Loucy (cell line): ENCODE data around the gene ACAA1.

Experiments used
- H2AFZ ChIP-seq: fragments of 200-600 bp; sonication (generic); 2 replicates; pipeline ENCODE4 v1.6.0; 2016; ENCODE audit warnings: antibody characterized with exemption, mild to moderate bottlenecking, low read length, moderate library complexity
- H3F3A ChIP-seq: fragments of 200-600 bp; 2 replicates; pipeline ENCODE4 v1.6.0; 2016; ENCODE audit warnings: antibody characterized with exemption, low read depth, mild to moderate bottlenecking
- H3K27me3 ChIP-seq: fragments of 200-600 bp; sonication (generic); 2 replicates; pipeline ENCODE4 v1.6.1; 2014; ENCODE audit warnings: low read length, mild to moderate bottlenecking; ENCODE audit not compliant: insufficient read depth, poor library complexity, severe bottlenecking
- H3K36me3 ChIP-seq: fragments of 200-600 bp; sonication (generic); 2 replicates; pipeline ENCODE4 v1.6.1; 2016; ENCODE audit warnings: low read length; ENCODE audit not compliant: insufficient read depth
- H3K4me1 ChIP-seq: fragments of 200-600 bp; sonication (generic); 2 replicates; pipeline ENCODE4 v1.5.1; 2014; ENCODE audit warnings: low read length, mild to moderate bottlenecking; ENCODE audit not compliant: insufficient read depth, poor library complexity, severe bottlenecking
- H3K4me2 ChIP-seq: fragments of 200-600 bp; sonication (generic); 2 replicates; pipeline ENCODE4 v1.6.0; 2014; ENCODE audit warnings: antibody characterized with exemption, low read length, low read depth, mild to moderate bottlenecking; ENCODE audit not compliant: poor library complexity, severe bottlenecking
- H3K4me3 ChIP-seq: fragments of 200-600 bp; sonication (generic); 2 replicates; pipeline ENCODE4 v1.5.1; 2014; ENCODE audit warnings: low read length, mild to moderate bottlenecking, mixed read lengths; ENCODE audit not compliant: poor library complexity, severe bottlenecking
- H3K79me2 ChIP-seq: fragments of 200-600 bp; sonication (generic); 2 replicates; pipeline ENCODE4 v1.6.1; 2014; ENCODE audit warnings: low read length; ENCODE audit not compliant: insufficient read depth
- H3K9ac ChIP-seq: fragments of 200-600 bp; sonication (generic); 2 replicates; pipeline ENCODE4 v1.6.0; 2014; ENCODE audit warnings: mild to moderate bottlenecking, low read depth, low read length, moderate library complexity; ENCODE audit not compliant: poor library complexity, severe bottlenecking
- H3K9me2 ChIP-seq: fragments of 200-600 bp; sonication (generic); replicated peaks from 2 replicates; pipeline ENCODE4 v1.6.1; 2016; ENCODE audit warnings: low read depth, low read length, mixed read lengths
- H3K9me3 ChIP-seq: fragments of 200-600 bp; sonication (generic); 2 replicates; pipeline ENCODE4 v1.6.1; 2014; ENCODE audit warnings: mild to moderate bottlenecking, antibody characterized with exemption, low read length, low read depth; ENCODE audit not compliant: insufficient read depth
- H4K20me1 ChIP-seq: fragments of 200-600 bp; sonication (generic); 2 replicates; pipeline ENCODE4 v1.6.0; 2014; ENCODE audit warnings: antibody characterized with exemption, low read length, mild to moderate bottlenecking; ENCODE audit not compliant: insufficient read depth, poor library complexity, severe bottlenecking
- EZH2phosphoT487 ChIP-seq: fragments of 200-600 bp; IDR thresholded peaks from 2 replicates; pipeline ENCODE4 v1.6.1; 2018; ENCODE audit warnings: antibody characterized with exemption, mild to moderate bottlenecking, moderate library complexity, borderline replicate concordance
- TF ChIP-seq, protein P1 (sequence below): fragments of 200-600 bp; sonication (generic); conservative IDR thresholded peaks from 2 replicates; pipeline ENCODE4 v1.5.1; 2014; ENCODE audit warnings: mild to moderate bottlenecking, antibody characterized with exemption, low read length

ACAA1 gene

DNA sequence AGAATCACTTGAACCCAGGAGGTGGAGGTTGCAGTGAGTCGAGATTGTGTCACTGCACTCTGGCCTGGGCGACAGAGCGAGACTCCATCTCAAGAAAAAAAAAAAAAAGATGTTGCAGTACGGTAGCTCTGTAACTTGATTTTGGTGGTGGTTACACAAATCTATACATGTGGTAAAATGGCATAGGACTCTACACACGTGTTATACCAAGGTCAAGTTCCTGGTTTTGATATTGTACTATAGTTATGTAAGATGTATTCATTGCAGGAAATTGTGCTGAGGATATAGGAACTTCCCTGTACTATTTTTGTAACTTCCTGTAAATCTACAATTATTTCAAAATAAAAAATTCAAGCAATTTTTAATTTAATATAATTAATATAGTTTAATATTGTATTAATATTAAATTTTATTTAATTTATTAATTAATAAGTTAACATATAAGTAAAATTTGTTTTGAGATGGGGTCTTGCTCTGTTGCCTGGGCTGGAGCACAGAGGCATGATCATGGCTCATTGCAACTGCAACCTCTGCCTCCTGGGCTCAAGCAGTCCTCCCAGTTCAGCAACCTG lies 11.5 kb upstream of the ACAA1 start:
- H3K9me2 ChIP-seq = no peaks in the 10 kb centered on the region
- peaks cover 9% of the 10 kb centered on the region for H3K4me1 ChIP-seq
- H3K79me2 ChIP-seq = no peaks in the 10 kb centered on the region
- H3F3A ChIP-seq = no peaks in the 10 kb centered on the region
- H4K20me1 ChIP-seq = no peaks in the 10 kb centered on the region
- H3K4me3 ChIP-seq = no peak overlapping the region
- no peaks in the 10 kb centered on the region for H3K36me3 ChIP-seq
- H3K27me3 ChIP-seq = no peaks in the 10 kb centered on the region
- H3K9ac ChIP-seq = no peak overlapping the region
- H3K4me2 ChIP-seq = no peak overlapping the region
- no peak overlapping the region for H2AFZ ChIP-seq
- H3K9me3 ChIP-seq = peaks cover 12% of the 10 kb centered on the region; the same call in 1 of the 2 replicates
- TF ChIP-seq, protein P1, sequence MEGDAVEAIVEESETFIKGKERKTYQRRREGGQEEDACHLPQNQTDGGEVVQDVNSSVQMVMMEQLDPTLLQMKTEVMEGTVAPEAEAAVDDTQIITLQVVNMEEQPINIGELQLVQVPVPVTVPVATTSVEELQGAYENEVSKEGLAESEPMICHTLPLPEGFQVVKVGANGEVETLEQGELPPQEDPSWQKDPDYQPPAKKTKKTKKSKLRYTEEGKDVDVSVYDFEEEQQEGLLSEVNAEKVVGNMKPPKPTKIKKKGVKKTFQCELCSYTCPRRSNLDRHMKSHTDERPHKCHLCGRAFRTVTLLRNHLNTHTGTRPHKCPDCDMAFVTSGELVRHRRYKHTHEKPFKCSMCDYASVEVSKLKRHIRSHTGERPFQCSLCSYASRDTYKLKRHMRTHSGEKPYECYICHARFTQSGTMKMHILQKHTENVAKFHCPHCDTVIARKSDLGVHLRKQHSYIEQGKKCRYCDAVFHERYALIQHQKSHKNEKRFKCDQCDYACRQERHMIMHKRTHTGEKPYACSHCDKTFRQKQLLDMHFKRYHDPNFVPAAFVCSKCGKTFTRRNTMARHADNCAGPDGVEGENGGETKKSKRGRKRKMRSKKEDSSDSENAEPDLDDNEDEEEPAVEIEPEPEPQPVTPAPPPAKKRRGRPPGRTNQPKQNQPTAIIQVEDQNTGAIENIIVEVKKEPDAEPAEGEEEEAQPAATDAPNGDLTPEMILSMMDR = no peak
- TF ChIP-seq EZH2phosphoT487 = no peak

DNA sequence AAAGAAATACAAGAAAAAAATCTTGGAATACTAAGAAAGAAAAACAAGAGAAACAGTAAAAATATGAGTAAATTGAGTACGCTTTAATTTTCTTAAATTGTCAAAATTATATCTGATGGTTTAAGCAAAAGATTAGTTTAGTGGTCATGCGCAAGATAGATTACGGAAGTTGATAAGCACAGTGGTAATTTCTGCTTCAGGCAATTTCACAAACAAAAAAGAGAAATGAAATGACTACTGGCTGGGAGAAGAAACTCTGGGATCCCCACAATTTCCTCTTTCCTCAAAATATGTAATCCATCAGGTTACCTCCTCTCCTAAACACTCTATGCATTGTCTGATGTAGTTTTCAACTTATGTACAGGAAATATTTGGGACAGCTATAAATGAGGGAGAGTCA lies 10.5 kb upstream of the ACAA1 start:
- Histone ChIP-seq H3K4me3 (no peak overlapping the region), H3K27me3 (no peaks in the 10 kb centered on the region), H3K36me3 (no peaks in the 10 kb centered on the region)

DNA sequence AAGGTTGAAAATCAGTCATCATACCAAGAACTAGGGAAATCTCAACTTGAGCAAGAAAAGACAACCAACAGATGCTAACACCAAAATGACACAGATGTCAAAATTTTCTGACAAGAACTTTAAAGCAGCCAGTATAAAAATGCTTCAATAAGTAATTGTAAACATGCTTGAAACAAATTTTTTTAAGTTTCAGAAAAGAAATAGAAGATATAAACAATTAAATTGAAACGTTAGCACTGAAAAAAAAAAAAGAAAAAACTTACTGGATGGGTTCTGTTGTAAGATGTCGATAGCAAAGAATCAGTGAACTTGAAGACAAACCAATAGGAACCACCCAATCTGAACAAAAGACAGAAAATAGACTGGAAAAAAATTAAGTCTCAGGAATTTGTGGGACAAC lies 9.6 kb upstream of the ACAA1 start:
- no peaks in the 10 kb centered on the region for H3K36me3 ChIP-seq
- TF ChIP-seq, protein P1 = no peak
- H3K4me1 ChIP-seq = peaks cover 5% of the 10 kb centered on the region
- no peak overlapping the region for H3K9ac ChIP-seq
- no peaks in the 10 kb centered on the region for H3K79me2 ChIP-seq
- H3F3A ChIP-seq = no peaks in the 10 kb centered on the region
- H3K27me3 ChIP-seq = no peaks in the 10 kb centered on the region
- H3K9me2 ChIP-seq = no peaks in the 10 kb centered on the region
- no peaks in the 10 kb centered on the region for H4K20me1 ChIP-seq
- no peak overlapping the region for H3K4me3 ChIP-seq
- H2AFZ ChIP-seq = no peak overlapping the region
- H3K4me2 ChIP-seq = no peak overlapping the region
- H3K9me3 ChIP-seq = peaks cover 12% of the 10 kb centered on the region; the same call in 1 of the 2 replicates

More for the DNA sequence above, 10.5 kb upstream of the ACAA1 start:
- Histone ChIP-seq H3K9me3 (peaks cover 12% of the 10 kb centered on the region; the same call in 1 of the 2 replicates), H3K4me1 (peaks cover 9% of the 10 kb centered on the region), H3K9ac (no peak overlapping the region), H2AFZ (no peak overlapping the region), H4K20me1 (no peaks in the 10 kb centered on the region), H3K9me2 (no peaks in the 10 kb centered on the region), H3K79me2 (no peaks in the 10 kb centered on the region), H3K4me2 (no peak overlapping the region), H3F3A (no peaks in the 10 kb centered on the region)
- no peak for TF ChIP-seq EZH2phosphoT487
- TF ChIP-seq, protein P1 = no peak
